A673 (cell line): Measurements from ENCODE around the gene ZNF440. TPM values are rescaled to one million over a fixed set of nuclear protein-coding genes. Genes with fewer than 3 reads are reported as not detected.

ENCODE experiments used
- BruUV-seq: library from RNA; stranded (reverse); fragments of 400-500 nt; replicated peaks from 2 replicates; lab custom pipeline; 2021; lab: Mats Ljungman, UMichigan
- CTCF ChIA-PET: fragments of 300-600 bp; sonication (Branson Sonifier 250); formaldehyde crosslinking; loops from one replicate; lab custom pipeline; 2022; ENCODE audit warnings: antibody characterized with exemption; lab: Charles Lee
- POLR2A ChIA-PET: fragments of 300-600 bp; sonication (Branson Sonifier 250); formaldehyde crosslinking; loops from one replicate; lab custom pipeline; 2022; ENCODE audit warnings: antibody characterized with exemption; ENCODE audit not compliant: low non-redundant PET; lab: Charles Lee
- DNase-seq: peaks from one replicate; pipeline ENCODE4 v3.0.0-alpha.2; 2015; ENCODE audit warnings: low spot score
- H3K27ac ChIP-seq: fragments of 200-600 bp; sonication (generic); 2 replicates; pipeline ENCODE4 v1.5.1; 2016; ENCODE audit warnings: mixed run types, low read depth, mild to moderate bottlenecking, mixed read lengths, antibody characterized with exemption, low read length; ENCODE audit not compliant: poor library complexity, severe bottlenecking
- H3K27me3 ChIP-seq: fragments of 200-600 bp; sonication (generic); replicated peaks from 2 replicates; pipeline ENCODE4 v1.6.1; 2017; ENCODE audit warnings: mixed run types, low read depth, mild to moderate bottlenecking, mixed read lengths, antibody characterized with exemption, low read length; ENCODE audit not compliant: insufficient read depth, poor library complexity
- H3K36me3 ChIP-seq: fragments of 200-600 bp; sonication (generic); 2 replicates; pipeline ENCODE4 v1.6.1; 2016; ENCODE audit warnings: mixed run types, mild to moderate bottlenecking, mixed read lengths, antibody characterized with exemption, low read length; ENCODE audit not compliant: insufficient read depth, poor library complexity, severe bottlenecking
- H3K4me1 ChIP-seq: fragments of 200-600 bp; sonication (generic); 2 replicates; pipeline ENCODE4 v1.6.1; 2017; ENCODE audit warnings: mixed run types, mild to moderate bottlenecking, mixed read lengths, antibody characterized with exemption, low read length; ENCODE audit not compliant: insufficient read depth, poor library complexity, severe bottlenecking
- H3K4me3 ChIP-seq: fragments of 200-600 bp; sonication (generic); 2 replicates; pipeline ENCODE4 v1.5.1; 2016; ENCODE audit warnings: low read depth, mixed run types, mild to moderate bottlenecking, mixed read lengths, low read length; ENCODE audit not compliant: poor library complexity, severe bottlenecking
- H3K9me3 ChIP-seq: fragments of 200-600 bp; sonication (generic); 2 replicates; pipeline ENCODE4 v1.6.1; 2016; ENCODE audit warnings: mixed run types, low read depth, mild to moderate bottlenecking, mixed read lengths, antibody characterized with exemption, low read length; ENCODE audit not compliant: poor library complexity, severe bottlenecking
- CTCF ChIP-seq: fragments of 300-800, 200-600 bp; sonication (generic); conservative IDR thresholded peaks from 2 replicates; pipeline ENCODE4 v1.5.1; 2017; ENCODE audit warnings: low read depth, mild to moderate bottlenecking, antibody characterized with exemption, low read length, moderate library complexity, mixed read lengths
- EZH2 ChIP-seq: fragments of 200-600 bp; sonication (generic); IDR thresholded peaks from 2 replicates; pipeline ENCODE4 v1.6.1; 2017; ENCODE audit warnings: borderline replicate concordance, low read depth, mild to moderate bottlenecking, mixed read lengths, antibody characterized with exemption, low read length; ENCODE audit not compliant: poor library complexity, severe bottlenecking
- intact Hi-C: fragments of 100-400 bp; cut with micrococcal nuclease; formaldehyde crosslinking; loops from one replicate; pipeline ENCODE4 v1.10.0; 2022; ENCODE audit not compliant: unreplicated experiment
- total RNA-seq: library from RNA; stranded (reverse); gene quantifications from 2 replicates; pipeline ENCODE4 v1.2.3, GENCODE V29; 2021

ZNF440 gene
- total RNA-seq, 1 experiment from 2014 or later, result 7.1 TPM

- ChIA-PET POLR2A (no interaction called here), CTCF (interaction anchor here (0.6 to 1.7 kb wide), 15 partner anchors 11 to 343 kb away, joined by 3 to 16 read pairs (median 5); partner anchors contain the start of genes ELOF1, ZNF20, ZNF439 and ZNF440)
- Histone ChIP-seq H3K36me3 (no peaks in the 10 kb centered on the region), H3K27me3 (no peaks in the 10 kb centered on the region), H3K4me3 (peak overlapping the region; percentile 62), H3K4me1 (peaks cover 8% of the 10 kb centered on the region), H3K9me3 (no peaks in the 10 kb centered on the region), H3K27ac (no peak overlapping the region)
- TF ChIP-seq CTCF (peak; percentile 88), EZH2 (no peak)
- peak; percentile 87 for DNase-seq
- no TSS peak for BruUV-seq
- intact Hi-C loops, result loop anchor here (1.0 to 5.0 kb wide), 3 partner anchors 15 to 190 kb away; no protein-coding TSS in a partner anchor
Observed at GRCh38 chr19:11797491-11797890, 16.6 kb upstream of the ZNF440 start.

GRCh38 chr19:11798391-11799330 lies 15.4 kb upstream of the ZNF440 start, which contains the start of gene ZNF491:
Gene ZNF491 (plus strand): TSS chr19:11798523. CDS start chr19:11805954, 7,431 bp downstream.
- peak within 1 kb of the TSS; percentile 80 for H3K27ac ChIP-seq

More at GRCh38 chr19:11798391-11799330, 15.4 kb upstream of the ZNF440 start, which contains the start of gene ZNF491:
- Histone ChIP-seq H3K9me3 (no peaks in the 10 kb centered on the region), H3K4me1 (peaks cover 8% of the 10 kb centered on the region), H3K36me3 (no peaks in the 10 kb centered on the region), H3K4me3 (peak within 1 kb of the TSS; percentile 62), H3K27me3 (no peaks in the 10 kb centered on the region)
- TF ChIP-seq CTCF (no peak), EZH2 (no peak)
- BruUV-seq, result no TSS peak
- ChIA-PET POLR2A (interaction anchor here (0.6 kb wide), 1 partner anchor 24 kb away, joined by 4 read pairs; no protein-coding TSS in a partner anchor), CTCF (interaction anchor here (0.5 to 1.7 kb wide), 8 partner anchors 12 to 743 kb away, joined by 3 to 10 read pairs (median 4); partner anchors contain the start of gene ZNF20)
- DNase-seq, result peak; percentile 96
- intact Hi-C loops, result loop anchor here (5.0 kb wide), 2 partner anchors 59 to 189 kb away; no protein-coding TSS in a partner anchor
